Gastroesophageal sphincter (tissue), 4 donors: ENCODE data around the gene YES1. TPM values are rescaled to one million over a fixed set of nuclear protein-coding genes. Genes with fewer than 3 reads are reported as not detected.
A peak's percentile ranks its signal among the peaks of the same experiment; 100 is the strongest.

ENCODE experiments used
- ATAC-seq: fragments of 150-250 bp; one replicate; pipeline ENCODE4 v1.9.1; 2016; ENCODE audit warnings: mild to moderate bottlenecking, moderate library complexity
- H3K27ac ChIP-seq, 4 donors: fragments of 200-600 bp; sonication (generic) in 3 of 4; 1 replicate in 3 of 4; 2 replicates in 1 of 4; pipeline ENCODE4 v1.5.1; 2016 to 2019
- H3K27me3 ChIP-seq: fragments of 200-600 bp; sonication (generic); one replicate; pipeline ENCODE4 v1.5.1; 2019
- H3K36me3 ChIP-seq, 2 donors: fragments of 200-600 bp; sonication (generic); one replicate each; pipeline ENCODE4 v1.5.1; 2019; ENCODE audit warnings: control low read depth in 1 of 2
- H3K4me1 ChIP-seq, 3 donors: fragments of 200-600 bp; sonication (generic); 1 replicate in 2 of 3; 2 replicates in 1 of 3; pipeline ENCODE4 v1.5.1; 2016 to 2019; ENCODE audit warnings: control low read depth in 2 of 3
- H3K4me3 ChIP-seq, 2 donors: fragments of 200-600 bp; sonication (generic); one replicate each; pipeline ENCODE4 v1.5.1; 2019; ENCODE audit warnings: mild to moderate bottlenecking in 1 of 2, moderate library complexity in 1 of 2
- H3K9me3 ChIP-seq, 3 donors: fragments of 200-600 bp; sonication (generic); one replicate each; pipeline ENCODE4 v1.5.1; 2017 to 2019; ENCODE audit warnings: control low read depth in 2 of 3
- EP300 ChIP-seq: sonication (generic); formaldehyde crosslinking; IDR thresholded peaks from one replicate; pipeline ENCODE4 v1.6.1; 2017; ENCODE audit warnings: antibody characterized with exemption, mild to moderate bottlenecking
- POLR2A ChIP-seq, 2 donors: fragments of 450-650 bp; IDR thresholded peaks; one replicate each; pipeline ENCODE4 v1.6.1; 2017; ENCODE audit warnings: antibody characterized with exemption in 2 of 2, mild to moderate bottlenecking in 2 of 2, moderate library complexity in 1 of 2
- POLR2AphosphoS5 ChIP-seq: sonication (generic); formaldehyde crosslinking; IDR thresholded peaks from one replicate; pipeline ENCODE4 v1.6.1; 2017; ENCODE audit warnings: antibody characterized with exemption
- WGBS, 2 donors: methylation state at CpG; one replicate each; pipeline ENCODE4 v1.1.5; 2018; ENCODE audit warnings: low coverage in 1 of 2; 5-methylcytosine and 5-hydroxymethylcytosine counted together
- total RNA-seq, 4 donors: library from RNA; depleted of rRNA; stranded (reverse); fragments of >200 nt; gene quantifications; one replicate each; pipeline ENCODE4 v1.1.0, GENCODE V29; 2016
- TF ChIP-seq, protein P1 (sequence below), 4 experiments: fragments of 200-600 bp in 2 of 4; fragments of 450-650 bp in 2 of 4; sonication (generic) in 1 of 4; IDR thresholded peaks; one replicate each; pipeline ENCODE4 v1.5.1; 2017 to 2019; ENCODE audit warnings: antibody characterized with exemption in 4 of 4, mild to moderate bottlenecking in 2 of 4, moderate library complexity in 2 of 4

Gene YES1
- total RNA-seq, 4 donors from 2014 or later, result 84.1 to 127 (median 96.8) TPM

DNA sequence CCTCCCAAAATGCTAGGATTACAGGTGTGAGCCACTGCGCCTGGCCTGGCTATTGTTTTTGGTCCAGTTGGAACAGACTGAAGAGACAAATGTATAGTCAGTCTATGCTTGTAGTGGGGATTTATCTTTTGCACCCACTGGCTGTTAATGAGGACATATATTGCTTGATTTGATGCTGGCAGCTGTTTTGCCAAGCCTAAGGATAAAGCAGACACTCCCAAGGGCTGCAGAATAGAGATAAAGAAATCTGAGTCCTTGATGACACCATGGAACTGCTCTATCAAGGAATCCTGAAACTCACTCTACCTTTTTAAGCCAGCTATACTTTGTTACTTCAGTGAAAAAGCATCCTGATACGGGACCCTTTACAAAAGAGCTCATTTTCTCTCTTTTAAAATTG, 56.5 kb downstream of the YES1 start:
- 50 to 75% methylated on average over 1 to 2 of the region's 2 CpGs for WGBS, 2 donors
- Histone ChIP-seq H3K36me3 (peaks cover 0 to 31% of the 10 kb centered on the region in 2 donors), H3K27ac (no peak overlapping the region), H3K27me3 (no peaks in the 10 kb centered on the region), H3K9me3 (no peaks in the 10 kb centered on the region), H3K4me3 (no peak overlapping the region), H3K4me1 (peaks cover 0 to 12% (median 0%) of the 10 kb centered on the region in 3 donors)
- ATAC-seq, result no peak
- TF ChIP-seq POLR2AphosphoS5, result no peak
- TF ChIP-seq, protein P1, sequence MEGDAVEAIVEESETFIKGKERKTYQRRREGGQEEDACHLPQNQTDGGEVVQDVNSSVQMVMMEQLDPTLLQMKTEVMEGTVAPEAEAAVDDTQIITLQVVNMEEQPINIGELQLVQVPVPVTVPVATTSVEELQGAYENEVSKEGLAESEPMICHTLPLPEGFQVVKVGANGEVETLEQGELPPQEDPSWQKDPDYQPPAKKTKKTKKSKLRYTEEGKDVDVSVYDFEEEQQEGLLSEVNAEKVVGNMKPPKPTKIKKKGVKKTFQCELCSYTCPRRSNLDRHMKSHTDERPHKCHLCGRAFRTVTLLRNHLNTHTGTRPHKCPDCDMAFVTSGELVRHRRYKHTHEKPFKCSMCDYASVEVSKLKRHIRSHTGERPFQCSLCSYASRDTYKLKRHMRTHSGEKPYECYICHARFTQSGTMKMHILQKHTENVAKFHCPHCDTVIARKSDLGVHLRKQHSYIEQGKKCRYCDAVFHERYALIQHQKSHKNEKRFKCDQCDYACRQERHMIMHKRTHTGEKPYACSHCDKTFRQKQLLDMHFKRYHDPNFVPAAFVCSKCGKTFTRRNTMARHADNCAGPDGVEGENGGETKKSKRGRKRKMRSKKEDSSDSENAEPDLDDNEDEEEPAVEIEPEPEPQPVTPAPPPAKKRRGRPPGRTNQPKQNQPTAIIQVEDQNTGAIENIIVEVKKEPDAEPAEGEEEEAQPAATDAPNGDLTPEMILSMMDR (IDR thresholded peaks at IDR 0.05), result no peak
- TF ChIP-seq EP300, result no peak
- no peak for TF ChIP-seq POLR2A (IDR thresholded peaks at IDR 0.05)

DNA sequence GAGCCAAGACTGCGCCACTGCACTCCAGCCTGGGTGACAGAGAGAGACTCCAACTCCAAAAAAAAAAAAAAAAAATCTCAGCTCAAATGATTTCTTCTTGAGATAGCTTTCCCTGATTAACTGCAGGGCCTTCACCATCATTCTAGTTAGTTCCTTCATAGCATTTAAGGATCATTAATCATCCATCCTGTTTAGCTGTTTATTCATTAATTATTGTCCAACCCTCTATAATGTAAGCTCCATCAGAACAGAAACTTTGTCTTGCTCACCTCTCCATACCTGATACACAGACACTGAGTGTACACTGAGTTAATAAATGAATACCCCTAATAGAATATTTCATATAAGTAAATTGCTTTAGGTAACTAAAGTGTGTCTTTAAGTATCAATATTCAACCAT, 57.4 kb downstream of the YES1 start:
- Histone ChIP-seq H3K27ac (no peak overlapping the region), H3K36me3 (peaks cover 0 to 36% of the 10 kb centered on the region in 2 donors), H3K27me3 (no peaks in the 10 kb centered on the region), H3K4me1 (peaks cover 0 to 17% (median 0%) of the 10 kb centered on the region in 3 donors), H3K4me3 (no peak overlapping the region), H3K9me3 (no peaks in the 10 kb centered on the region)
- ATAC-seq, result no peak
- TF ChIP-seq POLR2AphosphoS5, result no peak
- 100% methylated on average over 1 of the region's 1 CpG for WGBS, 2 donors

- TF ChIP-seq, protein P1 (IDR thresholded peaks at IDR 0.05), result no peak
- TF ChIP-seq POLR2AphosphoS5 (no peak), POLR2A (IDR thresholded peaks at IDR 0.05) (no peak), EP300 (no peak)
- Histone ChIP-seq H3K27me3 (no peaks in the 10 kb centered on the region), H3K4me1 (peaks cover 0 to 17% (median 0%) of the 10 kb centered on the region in 3 donors), H3K36me3 (peaks cover 0 to 61% of the 10 kb centered on the region in 2 donors), H3K9me3 (no peaks in the 10 kb centered on the region), H3K27ac (no peak overlapping the region), H3K4me3 (no peak overlapping the region)
- no peak for ATAC-seq
- WGBS, 2 donors, result 57 to 88% methylated on average over 1 of the region's 1 CpG
Measured at GRCh38 chr18:750456-750855, 61.6 kb downstream of the YES1 start.

DNA sequence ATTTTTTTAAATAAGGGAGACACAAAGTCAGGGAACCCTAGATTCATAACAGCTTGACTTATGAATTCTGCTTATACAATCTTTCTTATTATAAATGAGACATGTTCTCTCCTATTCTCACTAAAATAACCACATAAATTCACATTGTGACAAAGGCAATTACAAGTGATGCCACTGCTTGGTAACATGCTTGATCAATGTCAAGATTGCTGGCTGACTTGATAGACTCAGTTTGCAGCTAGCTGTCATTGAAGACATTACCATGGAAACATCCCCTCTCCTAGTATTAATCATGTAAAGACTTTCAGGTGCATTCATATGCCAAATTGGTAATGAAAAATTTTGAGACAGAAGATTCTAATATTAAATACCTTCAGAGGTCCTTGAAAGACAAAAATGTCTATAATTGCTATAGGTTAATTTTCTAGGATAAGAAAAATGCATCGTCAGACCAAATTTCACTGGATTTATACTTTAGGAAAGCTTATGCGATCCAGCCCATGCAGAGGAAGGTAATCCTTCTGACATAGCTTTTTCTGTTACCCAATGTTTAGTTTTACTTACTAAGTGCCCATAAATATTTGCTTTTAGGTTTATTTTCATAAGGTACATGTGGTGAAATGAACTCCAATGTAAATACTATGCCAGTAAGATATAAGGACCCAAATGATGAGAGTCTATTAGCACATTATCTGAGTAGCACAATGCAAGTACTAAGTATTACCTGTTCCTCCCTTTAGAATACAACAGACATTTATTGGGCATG, 67.0 kb downstream of the YES1 start:
- H3K27me3 ChIP-seq, result no peaks in the 10 kb centered on the region
- whole genome bisulfite sequencing, 2 donors, result 80 to 84% methylated on average over 2 of the region's 2 CpGs
- H3K9me3 ChIP-seq, result no peaks in the 10 kb centered on the region
- ATAC-seq, result no peak
- no peak overlapping the region for H3K4me3 ChIP-seq
- peaks cover 0 to 65% of the 10 kb centered on the region in 2 donors for H3K36me3 ChIP-seq
- peaks cover 0 to 3% (median 0%) of the 10 kb centered on the region in 3 donors for H3K4me1 ChIP-seq
- no peak for TF ChIP-seq POLR2AphosphoS5
- TF ChIP-seq POLR2A (IDR thresholded peaks at IDR 0.05), result no peak
- TF ChIP-seq, protein P1 (IDR thresholded peaks at IDR 0.05), result no peak
- TF ChIP-seq EP300, result no peak
- H3K27ac ChIP-seq, result no peak overlapping the region

GRCh38 chr18:741931-742512, 70.0 kb downstream of the YES1 start:
- Histone ChIP-seq H3K36me3 (peaks cover 0 to 77% of the 10 kb centered on the region in 2 donors), H3K27ac (no peak overlapping the region), H3K4me1 (peaks cover 0 to 3% (median 0%) of the 10 kb centered on the region in 3 donors), H3K27me3 (no peaks in the 10 kb centered on the region), H3K9me3 (no peaks in the 10 kb centered on the region), H3K4me3 (no peak overlapping the region)
- peak; percentile 65 for ATAC-seq
- TF ChIP-seq POLR2A (IDR thresholded peaks at IDR 0.05) (no peak), POLR2AphosphoS5 (no peak), EP300 (no peak)
- TF ChIP-seq, protein P1 (IDR thresholded peaks at IDR 0.05), result peak; percentile 75 to 84 (median 77)
